Loucy (cell line): Measurements from ENCODE around the gene RMI2.
"Not testable (repeated sequence)": the region's sequence is repeated elsewhere in the genome, so short reads cannot be mapped to it uniquely, and the experiment has no call there.

ENCODE experiments used
- H2AFZ ChIP-seq: fragments of 200-600 bp; sonication (generic); 2 replicates; pipeline ENCODE4 v1.6.0; 2016; ENCODE audit warnings: antibody characterized with exemption, mild to moderate bottlenecking, low read length, moderate library complexity
- H3F3A ChIP-seq: fragments of 200-600 bp; 2 replicates; pipeline ENCODE4 v1.6.0; 2016; ENCODE audit warnings: antibody characterized with exemption, low read depth, mild to moderate bottlenecking
- H3K27me3 ChIP-seq: fragments of 200-600 bp; sonication (generic); 2 replicates; pipeline ENCODE4 v1.6.1; 2014; ENCODE audit warnings: low read length, mild to moderate bottlenecking; ENCODE audit not compliant: insufficient read depth, poor library complexity, severe bottlenecking
- H3K36me3 ChIP-seq: fragments of 200-600 bp; sonication (generic); 2 replicates; pipeline ENCODE4 v1.6.1; 2016; ENCODE audit warnings: low read length; ENCODE audit not compliant: insufficient read depth
- H3K4me1 ChIP-seq: fragments of 200-600 bp; sonication (generic); 2 replicates; pipeline ENCODE4 v1.5.1; 2014; ENCODE audit warnings: low read length, mild to moderate bottlenecking; ENCODE audit not compliant: insufficient read depth, poor library complexity, severe bottlenecking
- H3K4me2 ChIP-seq: fragments of 200-600 bp; sonication (generic); 2 replicates; pipeline ENCODE4 v1.6.0; 2014; ENCODE audit warnings: antibody characterized with exemption, low read length, low read depth, mild to moderate bottlenecking; ENCODE audit not compliant: poor library complexity, severe bottlenecking
- H3K4me3 ChIP-seq: fragments of 200-600 bp; sonication (generic); 2 replicates; pipeline ENCODE4 v1.5.1; 2014; ENCODE audit warnings: low read length, mild to moderate bottlenecking, mixed read lengths; ENCODE audit not compliant: poor library complexity, severe bottlenecking
- H3K79me2 ChIP-seq: fragments of 200-600 bp; sonication (generic); 2 replicates; pipeline ENCODE4 v1.6.1; 2014; ENCODE audit warnings: low read length; ENCODE audit not compliant: insufficient read depth
- H3K9ac ChIP-seq: fragments of 200-600 bp; sonication (generic); 2 replicates; pipeline ENCODE4 v1.6.0; 2014; ENCODE audit warnings: mild to moderate bottlenecking, low read depth, low read length, moderate library complexity; ENCODE audit not compliant: poor library complexity, severe bottlenecking
- H3K9me2 ChIP-seq: fragments of 200-600 bp; sonication (generic); replicated peaks from 2 replicates; pipeline ENCODE4 v1.6.1; 2016; ENCODE audit warnings: low read depth, low read length, mixed read lengths
- H3K9me3 ChIP-seq: fragments of 200-600 bp; sonication (generic); 2 replicates; pipeline ENCODE4 v1.6.1; 2014; ENCODE audit warnings: mild to moderate bottlenecking, antibody characterized with exemption, low read length, low read depth; ENCODE audit not compliant: insufficient read depth
- H4K20me1 ChIP-seq: fragments of 200-600 bp; sonication (generic); 2 replicates; pipeline ENCODE4 v1.6.0; 2014; ENCODE audit warnings: antibody characterized with exemption, low read length, mild to moderate bottlenecking; ENCODE audit not compliant: insufficient read depth, poor library complexity, severe bottlenecking
- CTCF ChIP-seq: fragments of 200-600 bp; sonication (generic); conservative IDR thresholded peaks from 2 replicates; pipeline ENCODE4 v1.5.1; 2014; ENCODE audit warnings: mild to moderate bottlenecking, antibody characterized with exemption, low read length
- EZH2phosphoT487 ChIP-seq: fragments of 200-600 bp; IDR thresholded peaks from 2 replicates; pipeline ENCODE4 v1.6.1; 2018; ENCODE audit warnings: antibody characterized with exemption, mild to moderate bottlenecking, moderate library complexity, borderline replicate concordance

RMI2 gene

DNA sequence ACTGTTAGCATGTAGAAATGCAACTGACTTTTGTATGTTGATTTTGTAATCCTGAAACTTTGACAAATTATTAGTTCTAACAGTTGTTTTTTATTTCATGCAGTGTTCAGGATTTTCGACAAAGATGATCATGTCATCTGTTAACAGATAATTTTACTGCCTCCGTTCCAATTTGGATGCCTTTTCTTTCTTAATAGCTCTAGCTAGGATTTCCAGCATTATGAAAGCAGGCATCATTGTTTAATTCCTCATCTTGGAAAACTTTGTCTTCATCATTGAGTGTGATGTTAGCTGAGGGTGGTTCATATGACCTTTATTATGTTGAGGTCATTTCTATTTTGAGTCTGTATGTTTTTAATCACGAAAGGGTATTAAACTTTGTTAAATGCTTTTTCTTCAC lies 31.9 kb downstream of the RMI2 start:
- H3K9ac ChIP-seq = no peak overlapping the region
- H2AFZ ChIP-seq = no peak overlapping the region
- no peaks in the 10 kb centered on the region for H3K79me2 ChIP-seq
- H3K36me3 ChIP-seq = no peaks in the 10 kb centered on the region
- H4K20me1 ChIP-seq = no peaks in the 10 kb centered on the region
- TF ChIP-seq EZH2phosphoT487 (no peak), CTCF (no peak)
- no peaks in the 10 kb centered on the region for H3F3A ChIP-seq
- no peak overlapping the region for H3K4me2 ChIP-seq
- no peaks in the 10 kb centered on the region for H3K4me1 ChIP-seq
- no peaks in the 10 kb centered on the region for H3K9me3 ChIP-seq
- no peaks in the 10 kb centered on the region for H3K27me3 ChIP-seq
- no peaks in the 10 kb centered on the region for H3K9me2 ChIP-seq
- no peak overlapping the region for H3K4me3 ChIP-seq

GRCh38 chr16:11378951-11379350 lies 33.7 kb downstream of the RMI2 start:
- not testable (repeated sequence) for H3K9me2 ChIP-seq, H3K27me3 ChIP-seq, H3K4me2 ChIP-seq, H3K4me1 ChIP-seq, H2AFZ ChIP-seq, H3F3A ChIP-seq, H3K9ac ChIP-seq, H3K4me3 ChIP-seq, H3K79me2 ChIP-seq, H3K9me3 ChIP-seq, H3K36me3 ChIP-seq, H4K20me1 ChIP-seq

GRCh38 chr16:11379420-11379819 lies 34.2 kb downstream of the RMI2 start:
- Histone ChIP-seq H3K9me2 (no peaks in the 10 kb centered on the region), H3K4me3 (no peak overlapping the region), H2AFZ (no peak overlapping the region), H3K4me2 (no peak overlapping the region), H3K79me2 (no peaks in the 10 kb centered on the region), H3K4me1 (no peaks in the 10 kb centered on the region), H3K9ac (no peak overlapping the region), H3F3A (no peaks in the 10 kb centered on the region), H3K9me3 (no peaks in the 10 kb centered on the region), H4K20me1 (no peaks in the 10 kb centered on the region), H3K27me3 (no peaks in the 10 kb centered on the region), H3K36me3 (no peaks in the 10 kb centered on the region)
- TF ChIP-seq EZH2phosphoT487 = no peak
- TF ChIP-seq CTCF = no peak

- H3K9me2 ChIP-seq = no peaks in the 10 kb centered on the region
- no peaks in the 10 kb centered on the region for H3F3A ChIP-seq
- no peak overlapping the region for H3K9ac ChIP-seq
- H3K4me3 ChIP-seq = no peak overlapping the region
- H2AFZ ChIP-seq = no peak overlapping the region
- no peaks in the 10 kb centered on the region for H4K20me1 ChIP-seq
- no peaks in the 10 kb centered on the region for H3K36me3 ChIP-seq
- H3K9me3 ChIP-seq = no peaks in the 10 kb centered on the region
- H3K27me3 ChIP-seq = no peaks in the 10 kb centered on the region
- H3K79me2 ChIP-seq = no peaks in the 10 kb centered on the region
- no peak overlapping the region for H3K4me2 ChIP-seq
- TF ChIP-seq CTCF (no peak), EZH2phosphoT487 (no peak)
- H3K4me1 ChIP-seq = no peaks in the 10 kb centered on the region
Measured at GRCh38 chr16:11380836-11381235, 35.6 kb downstream of the RMI2 start.
